ENCODE data around the gene CUL1. TPM values are rescaled to one million over a fixed set of nuclear protein-coding genes. Genes with fewer than 3 reads are reported as not detected.
"Not testable (repeated sequence)": the region's sequence is repeated elsewhere in the genome, so short reads cannot be mapped to it uniquely, and the experiment has no call there.

CUL1 gene
- total RNA-seq, 1 donor: 39.8 TPM

GRCh38 chr7:148701414-148701813 lies 2.7 kb downstream of the CUL1 start:
- H3K36me3 ChIP-seq (ENCODE audit: insufficient read depth, low read length): no peaks in the 10 kb centered on the region
- peaks cover 28% of the 10 kb centered on the region for H3K4me1 ChIP-seq (ENCODE audit: insufficient read depth, low read length)
- H4K20me1 ChIP-seq (ENCODE audit: insufficient read depth, low read length): peaks cover 64% of the 10 kb centered on the region
- peak overlapping the region; percentile 84 for H3K4me2 ChIP-seq (ENCODE audit: insufficient read depth, low read length)
- no peak for DNase-seq (ENCODE audit: insufficient read length, low spot score, missing footprints)
- peaks cover 67% of the 10 kb centered on the region for H3K79me2 ChIP-seq (ENCODE audit: insufficient read depth, low read length)
- no peaks in the 10 kb centered on the region for H3K27me3 ChIP-seq (ENCODE audit: insufficient read depth, low read length)
- H2AFZ ChIP-seq (ENCODE audit: low read length): no peak overlapping the region
- TF ChIP-seq CTCF (IDR thresholded peaks at IDR 0.05; ENCODE audit: extremely low read depth, low read depth, low read length): no peak
- H3K27ac ChIP-seq (ENCODE audit: low read depth, low read length): no peak overlapping the region
- no peaks in the 10 kb centered on the region for H3K9me3 ChIP-seq (ENCODE audit: low read depth, low read length)
- H3K4me3 ChIP-seq (ENCODE audit: insufficient read depth, low read length): no peak overlapping the region

GRCh38 chr7:148702876-148703670 lies 4.4 kb downstream of the CUL1 start:
- Histone ChIP-seq H3K4me1 (ENCODE audit: insufficient read depth, low read length) (peaks cover 24% of the 10 kb centered on the region), H3K4me2 (ENCODE audit: insufficient read depth, low read length) (no peak overlapping the region), H4K20me1 (ENCODE audit: insufficient read depth, low read length) (peaks cover 78% of the 10 kb centered on the region), H3K4me3 (ENCODE audit: insufficient read depth, low read length) (no peak overlapping the region), H3K27ac (ENCODE audit: low read depth, low read length) (no peak overlapping the region), H3K79me2 (ENCODE audit: insufficient read depth, low read length) (peaks cover 84% of the 10 kb centered on the region), H3K9me3 (ENCODE audit: low read depth, low read length) (no peaks in the 10 kb centered on the region), H3K36me3 (ENCODE audit: insufficient read depth, low read length) (no peaks in the 10 kb centered on the region), H3K27me3 (ENCODE audit: insufficient read depth, low read length) (no peaks in the 10 kb centered on the region), H2AFZ (ENCODE audit: low read length) (no peak overlapping the region)
- DNase-seq (ENCODE audit: insufficient read length, low spot score, missing footprints): no peak
- no peak for TF ChIP-seq CTCF (IDR thresholded peaks at IDR 0.05; ENCODE audit: extremely low read depth, low read depth, low read length)

- H3K79me2 ChIP-seq (ENCODE audit: insufficient read depth, low read length): peaks cover 89% of the 10 kb centered on the region
- not testable (repeated sequence) for DNase-seq (ENCODE audit: insufficient read length, low spot score, missing footprints); H3K9me3 ChIP-seq (ENCODE audit: low read depth, low read length); H3K27me3 ChIP-seq (ENCODE audit: insufficient read depth, low read length); H3K4me3 ChIP-seq (ENCODE audit: insufficient read depth, low read length); H3K36me3 ChIP-seq (ENCODE audit: insufficient read depth, low read length); H2AFZ ChIP-seq (ENCODE audit: low read length); H3K4me2 ChIP-seq (ENCODE audit: insufficient read depth, low read length); H3K27ac ChIP-seq (ENCODE audit: low read depth, low read length)
- H4K20me1 ChIP-seq (ENCODE audit: insufficient read depth, low read length): peaks cover 84% of the 10 kb centered on the region
- H3K4me1 ChIP-seq (ENCODE audit: insufficient read depth, low read length): peaks cover 24% of the 10 kb centered on the region
Measured at GRCh38 chr7:148703671-148703962, 4.9 kb downstream of the CUL1 start.

- no peak overlapping the region for H3K27ac ChIP-seq (ENCODE audit: low read depth, low read length)
- no peaks in the 10 kb centered on the region for H3K27me3 ChIP-seq (ENCODE audit: insufficient read depth, low read length)
- H4K20me1 ChIP-seq (ENCODE audit: insufficient read depth, low read length): peaks cover 90% of the 10 kb centered on the region
- H3K4me3 ChIP-seq (ENCODE audit: insufficient read depth, low read length): no peak overlapping the region
- no peaks in the 10 kb centered on the region for H3K9me3 ChIP-seq (ENCODE audit: low read depth, low read length)
- no peak overlapping the region for H3K4me2 ChIP-seq (ENCODE audit: insufficient read depth, low read length)
- no peak for TF ChIP-seq CTCF (IDR thresholded peaks at IDR 0.05; ENCODE audit: extremely low read depth, low read depth, low read length)
- H3K36me3 ChIP-seq (ENCODE audit: insufficient read depth, low read length): no peaks in the 10 kb centered on the region
- peaks cover 95% of the 10 kb centered on the region for H3K79me2 ChIP-seq (ENCODE audit: insufficient read depth, low read length)
- H3K4me1 ChIP-seq (ENCODE audit: insufficient read depth, low read length): peaks cover 24% of the 10 kb centered on the region
- no peak overlapping the region for H2AFZ ChIP-seq (ENCODE audit: low read length)
- DNase-seq (ENCODE audit: insufficient read length, low spot score, missing footprints): no peak
Measured at GRCh38 chr7:148704189-148704588, 5.5 kb downstream of the CUL1 start.

All from osteoblast (primary cell).